ENCODE measurements around the gene PNPLA2.

Gene PNPLA2

DNA sequence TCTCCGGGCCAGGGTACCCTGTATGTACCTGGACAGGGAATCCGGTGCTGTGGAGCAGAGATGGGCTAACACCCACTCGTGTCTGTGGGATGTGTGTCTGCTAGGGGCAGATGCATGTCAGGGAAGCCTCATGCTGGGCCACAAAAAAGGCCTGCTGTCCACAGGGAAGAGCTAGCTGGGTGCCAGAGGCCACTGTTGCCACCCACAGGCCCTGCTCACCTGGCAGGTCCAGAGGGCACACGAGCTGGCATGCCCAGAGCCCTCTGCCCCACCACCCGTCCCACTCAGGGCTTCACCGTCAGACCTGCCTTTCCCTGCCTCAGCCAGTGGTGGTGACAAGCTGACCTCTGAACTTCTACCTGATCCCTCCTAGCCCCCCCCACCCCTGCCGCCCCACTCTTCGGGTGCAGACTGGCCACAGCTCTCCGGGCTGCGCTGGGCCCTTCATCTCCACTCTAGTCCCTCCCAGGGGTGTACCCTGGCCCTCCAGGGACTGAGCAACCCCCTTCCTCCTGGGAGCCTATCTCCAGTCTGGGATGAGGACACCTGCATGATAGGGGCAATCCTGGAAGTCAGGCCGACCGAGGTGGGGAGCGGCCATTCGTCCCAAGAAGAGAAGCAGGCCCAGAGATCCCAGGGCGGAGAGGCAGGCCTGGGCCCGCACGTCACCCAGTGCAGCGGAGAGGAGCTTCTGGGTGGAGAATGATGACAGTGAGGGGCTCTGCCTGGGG is 22.0 kb upstream of the PNPLA2 start:
- DNase-seq (ENCODE audit: low read depth, low spot score) = no peak
- H3K27ac ChIP-seq = peak overlapping the region; percentile 70

DNA sequence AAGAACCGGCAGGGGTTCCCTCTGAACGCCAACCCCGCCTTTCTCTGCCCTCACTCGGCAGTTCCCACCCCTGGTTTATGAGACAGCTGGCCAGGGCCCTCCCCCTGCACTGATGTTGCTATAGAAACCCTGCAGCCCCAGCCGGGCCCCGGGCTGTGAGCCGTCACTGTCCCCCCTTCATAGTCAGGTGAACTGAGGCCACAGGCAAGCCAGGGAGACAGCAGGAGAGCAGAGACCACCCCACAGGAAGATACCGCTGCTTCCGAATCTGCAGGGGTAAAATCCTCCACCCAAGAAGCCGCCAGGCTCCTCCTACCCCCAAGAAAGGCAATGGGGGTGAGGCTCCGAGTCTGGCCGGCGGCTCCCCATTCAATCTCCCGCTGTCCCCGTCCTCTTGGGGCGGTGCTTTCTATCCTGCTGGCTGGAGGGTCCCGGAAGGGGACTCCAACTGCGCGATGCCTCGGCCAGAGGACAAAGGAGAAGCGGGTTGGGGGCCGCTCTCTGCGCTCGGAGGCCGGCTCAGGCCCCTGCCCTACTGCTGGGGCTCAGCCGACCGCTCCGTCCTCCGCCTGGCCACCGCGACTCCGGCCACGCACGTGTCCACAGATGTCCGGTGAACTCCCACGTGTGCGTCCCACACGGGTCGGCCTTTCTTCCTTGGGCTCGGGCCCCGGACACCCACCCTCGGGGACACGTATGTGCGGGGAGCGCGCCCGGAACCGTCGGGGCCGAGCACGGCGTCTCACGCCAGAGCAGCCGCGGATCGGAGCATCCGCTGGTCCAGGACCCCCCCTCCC is 21.2 kb upstream of the PNPLA2 start:
- DNase-seq (ENCODE audit: low read depth, low spot score) = no peak
- peak overlapping the region; percentile 70 for H3K27ac ChIP-seq

DNA sequence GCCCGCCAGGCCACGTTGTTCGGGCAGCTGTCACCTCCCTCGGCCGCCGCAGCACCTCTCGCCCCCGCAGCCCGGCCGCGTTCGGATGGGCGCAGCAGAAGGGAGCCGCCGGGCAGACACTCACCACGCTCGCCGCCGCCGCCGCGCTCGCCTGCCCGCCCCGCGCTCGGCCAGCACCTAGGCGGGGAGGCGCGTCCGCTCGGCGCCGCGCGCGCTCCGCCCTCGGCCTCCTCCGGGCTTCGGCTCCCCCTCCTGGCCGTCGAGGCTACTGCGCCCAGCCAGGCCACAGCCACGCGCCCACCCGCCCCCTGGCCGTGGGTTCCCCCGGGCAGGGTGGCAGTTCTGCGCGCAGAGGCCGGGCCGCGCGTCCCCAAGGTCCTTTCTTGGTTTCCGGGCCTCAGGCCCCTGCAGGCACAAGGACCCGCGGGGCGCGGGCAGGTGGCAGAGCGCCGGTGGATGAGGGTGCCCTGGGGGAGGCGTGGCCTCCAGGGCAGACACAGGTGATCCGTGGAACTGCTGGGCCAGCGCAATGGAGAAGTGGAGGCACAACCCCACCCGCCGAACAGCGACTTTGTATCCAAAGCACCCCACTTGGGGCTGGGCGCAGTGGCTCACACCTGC is 20.5 kb upstream of the PNPLA2 start, which contains the start of gene SLC25A22:
TSS of gene SLC25A22 (minus strand) at position 189 of the 621 bp plus-strand sequence. CDS start 3,275 bp downstream, outside the sequence.
- no peak for DNase-seq (ENCODE audit: low read depth, low spot score)
- H3K27ac ChIP-seq = peak within 1 kb of the TSS; percentile 70

DNA sequence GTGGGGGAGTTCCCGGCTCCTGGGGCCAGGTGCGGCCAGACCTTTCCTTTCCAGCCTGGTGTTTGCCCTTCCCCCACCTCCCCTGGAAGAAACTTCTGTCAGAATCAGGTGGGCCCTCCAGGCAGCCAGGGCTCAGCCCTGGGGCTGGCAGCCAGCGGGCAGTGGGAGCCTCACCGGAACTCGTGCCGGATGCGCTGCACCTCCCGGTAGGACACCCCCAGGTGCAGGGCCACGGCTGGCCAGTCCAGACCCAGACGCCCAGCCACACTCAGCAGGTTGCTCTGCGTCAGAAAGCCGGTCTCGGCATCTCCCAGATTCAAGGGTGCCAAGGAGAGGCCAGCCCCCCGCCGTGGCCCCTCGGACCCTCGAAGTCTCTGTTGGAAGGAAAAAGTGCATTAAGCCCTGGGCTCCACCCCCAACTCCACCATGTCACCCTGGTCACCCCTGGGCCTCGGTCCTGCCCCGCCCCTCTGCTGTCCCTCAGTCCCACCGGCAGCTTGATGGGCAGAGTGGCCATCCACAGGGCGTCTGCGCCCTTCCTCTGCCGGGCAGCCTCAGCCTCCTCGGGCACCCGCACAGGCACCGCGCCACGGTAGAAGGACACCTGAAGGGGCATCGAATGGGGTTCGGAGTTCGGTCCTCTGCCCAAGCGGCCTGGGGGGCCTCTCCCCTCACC is 18.9 kb upstream of the PNPLA2 start:
- no peak for DNase-seq (ENCODE audit: low read depth, low spot score)
- no peak overlapping the region for H3K27ac ChIP-seq

DNA sequence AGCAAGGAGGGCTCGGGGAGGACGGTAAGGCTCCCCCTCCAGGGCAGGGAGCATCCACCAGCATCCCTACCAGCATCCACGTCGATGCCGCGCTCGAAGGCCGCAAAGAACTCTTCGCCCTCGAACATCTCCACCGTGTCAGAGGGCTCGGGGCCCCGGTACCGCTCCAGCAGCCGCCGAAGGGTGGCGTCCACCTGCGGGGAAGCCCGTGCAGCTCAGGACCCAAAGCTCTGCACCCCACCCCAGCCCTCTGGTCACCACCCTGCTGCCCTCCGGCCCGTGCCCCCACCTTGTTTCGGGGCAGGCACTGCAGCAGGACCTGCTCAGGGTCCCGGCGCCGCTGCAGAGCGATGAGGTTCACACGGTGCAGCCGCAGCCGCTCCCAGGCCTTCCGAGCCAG is 18.2 kb upstream of the PNPLA2 start:
- DNase-seq (ENCODE audit: low read depth, low spot score) = no peak
- no peak overlapping the region for H3K27ac ChIP-seq

DNA sequence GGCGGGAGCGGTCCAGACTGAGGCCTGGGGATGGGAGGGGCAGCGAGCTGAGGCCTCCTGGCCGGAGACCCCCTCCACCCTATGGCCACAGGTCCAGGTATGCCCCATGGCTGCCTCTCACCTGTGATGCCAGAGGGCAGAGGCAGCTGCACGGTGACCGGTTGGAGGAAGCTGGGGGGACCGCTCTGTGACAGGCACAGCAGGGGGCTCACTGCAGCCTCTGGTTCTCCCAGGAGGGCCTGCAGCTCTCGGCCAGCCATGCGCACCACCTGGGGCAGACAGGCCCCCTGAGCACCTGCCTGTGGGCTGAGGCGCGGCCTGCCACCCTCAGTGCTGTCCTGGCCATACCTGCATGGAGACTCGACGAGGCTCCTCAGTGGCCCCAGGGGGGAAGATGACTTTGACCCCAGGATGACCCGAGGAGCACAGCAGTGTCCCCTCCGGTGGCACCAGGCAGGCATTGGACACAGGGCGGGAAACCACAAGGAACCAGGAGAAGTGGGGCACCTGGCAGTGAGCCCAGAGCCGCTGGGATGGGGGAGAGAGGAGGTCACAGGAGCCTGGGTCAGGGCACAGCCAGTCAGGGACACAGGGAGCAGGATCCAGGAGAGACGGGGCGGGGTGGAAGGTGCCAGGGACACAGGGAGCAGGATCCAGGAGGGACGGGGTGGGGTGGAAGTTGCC is 17.5 kb upstream of the PNPLA2 start:
- no peak for DNase-seq (ENCODE audit: low read depth, low spot score)

DNA sequence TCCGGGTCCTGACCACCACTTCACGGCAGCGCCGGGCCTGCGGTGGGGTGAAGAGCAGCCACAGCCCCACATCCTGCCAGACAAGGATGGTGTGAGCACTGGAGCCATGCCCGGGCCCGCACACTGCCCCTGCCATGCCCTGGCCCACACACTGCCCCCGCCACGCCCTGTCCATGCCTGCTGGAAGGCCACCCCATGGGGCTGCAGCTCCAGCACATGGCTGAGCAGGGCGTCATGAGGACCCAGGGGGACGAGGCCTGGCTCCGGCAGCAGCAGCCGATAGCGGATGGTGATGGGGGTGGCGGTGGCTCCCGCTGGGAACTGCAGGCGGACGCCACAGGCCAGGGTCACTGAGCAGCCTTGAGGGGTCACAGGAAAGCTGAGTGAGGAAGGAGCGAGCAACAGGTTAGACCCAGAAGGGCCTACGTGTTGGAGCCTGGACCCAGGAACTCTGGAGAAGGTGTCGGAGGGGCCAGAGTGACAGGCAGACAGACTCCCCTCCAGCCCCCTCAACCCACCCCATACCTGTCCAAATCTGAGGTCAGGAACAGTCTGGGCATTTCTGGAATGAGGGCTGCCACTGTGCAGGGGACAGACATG is 16.6 kb upstream of the PNPLA2 start:
- no peak for DNase-seq (ENCODE audit: low read depth, low spot score)
- no peak overlapping the region for H3K27ac ChIP-seq

More for the DNA sequence above, 17.5 kb upstream of the PNPLA2 start:
- H3K27ac ChIP-seq = no peak overlapping the region

DNA sequence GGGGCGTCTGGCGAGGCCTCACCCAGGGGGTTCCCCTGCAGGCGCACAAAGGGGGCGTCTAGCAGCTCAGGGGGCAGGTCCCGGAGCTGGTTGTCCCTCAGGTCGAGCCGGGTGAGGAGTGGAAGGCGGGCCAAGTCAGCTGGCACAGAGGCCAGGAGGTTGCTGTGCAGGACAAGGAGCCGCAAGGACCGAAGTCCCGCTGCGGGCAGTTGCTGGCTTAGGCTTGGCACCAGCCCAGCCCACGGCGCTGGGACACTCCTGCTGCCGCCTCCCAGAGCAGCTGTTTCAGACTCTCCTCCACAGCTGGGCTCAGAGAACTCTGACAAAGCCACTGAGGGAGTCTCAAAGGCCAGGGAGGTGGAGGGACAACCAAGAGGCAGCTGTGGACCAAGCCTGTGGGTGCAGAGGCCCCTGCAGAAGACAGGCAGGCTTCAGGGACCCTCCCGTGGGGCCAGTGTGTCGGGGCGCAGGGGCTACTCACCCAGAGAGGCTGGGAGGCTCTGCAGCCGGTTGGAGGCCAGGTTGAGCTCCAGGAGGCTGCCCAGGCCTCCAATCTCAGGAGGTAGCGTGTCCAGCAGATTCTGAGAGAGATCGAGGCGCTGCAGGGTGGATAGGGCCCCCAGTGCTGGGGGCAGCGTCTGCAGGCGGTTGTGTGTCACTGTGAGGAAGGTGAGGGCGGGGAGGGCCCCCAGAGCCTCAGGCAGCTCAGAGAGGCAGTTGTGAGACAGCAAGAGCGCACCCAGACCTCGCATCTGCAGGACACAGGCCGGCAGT is 15.8 kb upstream of the PNPLA2 start:
- DNase-seq (ENCODE audit: low read depth, low spot score) = no peak
- no peak overlapping the region for H3K27ac ChIP-seq

DNA sequence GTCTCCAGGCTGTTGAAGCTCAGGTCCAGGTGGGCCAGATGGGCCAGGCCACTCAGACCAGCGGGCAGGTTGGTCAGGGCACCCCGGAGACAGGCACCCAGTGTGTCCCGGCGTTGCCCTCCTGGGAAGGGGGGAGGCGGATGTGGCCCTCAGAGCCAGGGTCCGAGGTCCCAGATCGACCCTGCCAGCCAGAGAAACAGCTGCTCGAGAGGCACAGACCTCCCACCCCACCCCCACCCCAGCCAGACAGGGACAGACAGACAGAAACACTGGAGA is 15.3 kb upstream of the PNPLA2 start:
- H3K27ac ChIP-seq = no peak overlapping the region
- DNase-seq (ENCODE audit: low read depth, low spot score) = no peak

DNA sequence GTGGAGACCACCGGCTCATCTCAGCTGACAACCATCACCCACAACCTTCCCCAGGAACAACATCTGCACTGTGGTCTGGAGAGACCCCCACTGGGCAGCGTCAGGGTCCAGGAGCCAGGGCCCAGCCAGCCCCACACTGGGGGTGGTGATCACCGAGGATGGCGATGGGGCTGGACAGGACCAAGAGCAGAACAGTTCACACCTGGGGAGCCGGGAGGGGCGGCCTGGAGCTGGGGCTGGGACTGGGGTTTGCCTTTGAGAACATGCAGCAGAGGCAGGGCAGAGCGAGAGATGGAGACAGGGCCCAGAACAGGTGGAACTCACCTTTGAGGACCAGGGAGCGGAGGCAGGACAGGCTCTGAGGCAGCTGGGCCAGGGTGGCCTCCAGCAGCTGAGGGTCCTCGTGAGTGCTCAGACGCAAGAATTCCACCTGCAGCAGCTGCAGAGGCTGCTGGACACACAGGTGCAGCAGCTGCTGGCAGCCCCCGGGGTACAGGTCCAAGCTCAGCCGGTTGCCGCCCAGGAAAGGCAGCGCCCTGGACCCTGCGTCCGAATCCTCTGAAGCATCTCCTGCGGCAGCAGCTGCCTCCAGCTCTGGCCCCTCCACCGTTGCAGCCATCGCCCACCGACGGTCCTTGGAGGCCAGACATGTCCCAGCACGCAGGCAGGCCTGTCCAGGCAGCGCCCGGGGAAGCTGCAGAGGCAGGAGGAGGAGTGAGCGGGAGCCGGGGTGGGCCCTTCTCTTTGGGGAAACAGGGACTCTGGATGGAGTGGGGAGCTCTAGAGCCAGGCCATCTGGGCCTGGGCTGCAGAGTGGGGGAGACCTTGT is 14.7 kb upstream of the PNPLA2 start:
- H3K27ac ChIP-seq = no peak overlapping the region
- no peak for DNase-seq (ENCODE audit: low read depth, low spot score)

DNA sequence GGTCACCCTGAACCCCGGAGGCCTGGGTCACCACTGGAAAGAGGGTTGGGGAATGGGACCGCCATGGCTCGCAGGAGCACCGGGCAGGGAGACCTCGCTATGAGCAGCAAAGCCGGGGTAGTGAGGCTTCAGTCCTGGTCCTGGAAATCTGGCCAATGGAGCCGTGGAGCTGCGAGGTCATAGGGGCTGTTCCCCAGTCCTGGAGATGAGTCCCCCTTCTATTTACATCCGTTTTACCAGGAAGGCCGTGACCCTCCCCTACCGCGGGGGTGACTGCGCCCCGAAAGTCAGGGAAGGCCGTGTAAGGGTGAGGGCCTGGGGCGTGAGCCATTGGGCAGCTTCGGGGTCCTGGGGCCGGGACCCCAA is 14.1 kb upstream of the PNPLA2 start:
- DNase-seq (ENCODE audit: low read depth, low spot score) = no peak
- H3K27ac ChIP-seq = peak overlapping the region; percentile 47

DNA sequence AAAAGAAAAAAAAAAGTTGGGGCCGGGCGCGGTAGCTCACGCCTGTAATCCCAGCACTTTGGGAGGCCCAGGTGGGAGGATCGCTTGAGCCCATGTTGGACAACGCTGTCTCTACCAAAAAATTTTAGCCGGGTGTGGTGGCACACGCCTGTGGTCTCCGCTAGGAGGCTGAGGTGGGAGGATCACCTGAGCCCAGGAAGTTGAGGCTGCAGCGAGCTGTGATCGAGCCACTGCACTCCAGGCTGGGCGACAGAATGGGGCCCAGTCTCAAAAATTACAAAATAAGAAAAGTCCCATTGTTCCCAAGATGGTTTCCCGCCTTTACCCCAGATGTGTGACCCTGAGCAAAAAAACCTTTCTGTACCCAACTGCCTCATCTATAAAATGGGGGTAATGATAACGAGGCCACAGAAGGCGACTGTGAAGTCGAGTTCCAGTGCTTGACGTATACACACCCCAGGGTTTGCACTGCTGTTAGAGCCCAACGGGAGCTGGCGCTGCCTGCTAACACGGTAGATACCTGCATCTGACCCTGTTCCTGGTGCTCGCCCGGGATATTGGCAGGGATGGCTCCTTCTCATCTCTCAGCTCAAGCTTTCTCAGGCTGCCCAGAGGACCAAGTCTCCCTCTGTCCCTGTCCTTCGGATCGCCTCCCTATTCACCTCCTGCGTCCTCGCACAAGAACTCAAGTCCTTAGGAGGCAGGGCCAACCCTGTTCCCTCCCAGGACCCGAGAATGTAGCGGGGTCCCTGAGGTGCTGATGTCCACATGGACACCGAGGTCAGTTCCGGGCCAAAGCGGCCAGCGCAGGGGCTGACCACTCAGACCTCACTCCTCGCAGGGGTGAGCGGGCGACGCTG is 10.1 kb upstream of the PNPLA2 start:
- H3K27ac ChIP-seq = peak overlapping the region; percentile 92
- DNase-seq (ENCODE audit: low read depth, low spot score) = no peak

DNA sequence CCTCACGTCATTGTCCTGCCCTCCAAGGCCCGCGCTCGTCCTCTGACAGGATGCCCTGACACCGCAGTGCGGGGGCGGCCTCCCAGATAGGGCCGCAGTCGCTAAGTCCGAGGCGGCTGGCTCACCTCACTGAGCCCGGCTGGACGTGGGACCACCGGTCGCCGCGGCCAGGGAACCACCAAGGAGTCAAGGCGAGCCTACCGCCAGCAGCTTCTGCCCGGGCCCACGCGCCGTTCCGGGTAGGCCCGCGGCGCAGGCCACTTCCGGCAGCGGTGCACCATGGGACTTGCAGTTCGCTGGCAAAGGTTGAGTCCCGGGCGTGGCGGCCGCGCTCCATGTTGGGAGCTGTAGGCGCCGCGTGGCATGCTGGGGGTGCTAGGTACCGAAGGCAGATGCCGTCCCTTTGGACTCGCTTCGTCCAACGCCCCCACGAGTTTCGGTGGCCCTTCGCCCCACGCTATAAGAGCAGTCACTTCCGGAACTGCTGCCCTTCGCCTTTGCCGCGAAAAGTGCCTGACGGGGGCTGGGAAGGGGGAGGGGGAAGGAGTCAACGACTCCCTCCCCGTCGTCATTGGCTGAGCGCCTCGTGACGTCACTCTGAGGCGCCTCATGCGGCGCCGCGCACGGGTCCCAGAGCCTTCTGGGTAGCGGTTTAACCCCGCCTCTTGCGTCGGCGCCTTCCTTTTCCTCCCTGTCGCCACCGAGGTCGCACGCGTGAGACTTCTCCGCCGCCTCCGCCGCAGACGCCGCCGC is 9.3 kb upstream of the PNPLA2 start, which contains the start of gene RPLP2:
TSS of gene RPLP2 (plus strand) at position 681 of the 753 bp plus-strand sequence. CDS start 268 bp downstream, outside the sequence.
- peak within 1 kb of the TSS; percentile 92 for H3K27ac ChIP-seq
- peak; percentile 85 for DNase-seq (ENCODE audit: low read depth, low spot score)

DNA sequence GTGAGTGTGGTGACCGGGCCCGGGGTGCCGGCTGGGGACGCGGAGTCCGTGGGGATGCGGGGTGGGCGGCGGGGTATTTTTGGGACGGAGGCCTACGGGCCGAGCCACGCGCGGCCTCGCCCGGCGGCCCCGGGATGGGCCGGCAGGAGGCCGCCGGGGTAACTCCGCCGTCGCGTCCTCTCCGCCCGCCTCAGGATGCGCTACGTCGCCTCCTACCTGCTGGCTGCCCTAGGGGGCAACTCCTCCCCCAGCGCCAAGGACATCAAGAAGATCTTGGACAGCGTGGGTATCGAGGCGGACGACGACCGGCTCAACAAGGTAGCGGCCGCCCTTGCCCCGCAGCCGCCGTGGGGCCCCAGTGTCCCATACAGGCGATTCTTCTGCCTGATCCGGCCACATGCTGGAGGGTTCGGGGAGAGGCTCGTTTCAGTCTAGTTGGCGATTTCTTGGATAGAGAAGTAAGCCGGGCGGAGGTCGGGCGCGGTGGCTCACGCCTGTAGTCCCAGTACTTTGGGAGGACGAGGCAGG is 8.6 kb upstream of the PNPLA2 start:
- peak overlapping the region; percentile 92 for H3K27ac ChIP-seq
- DNase-seq (ENCODE audit: low read depth, low spot score) = no peak

DNA sequence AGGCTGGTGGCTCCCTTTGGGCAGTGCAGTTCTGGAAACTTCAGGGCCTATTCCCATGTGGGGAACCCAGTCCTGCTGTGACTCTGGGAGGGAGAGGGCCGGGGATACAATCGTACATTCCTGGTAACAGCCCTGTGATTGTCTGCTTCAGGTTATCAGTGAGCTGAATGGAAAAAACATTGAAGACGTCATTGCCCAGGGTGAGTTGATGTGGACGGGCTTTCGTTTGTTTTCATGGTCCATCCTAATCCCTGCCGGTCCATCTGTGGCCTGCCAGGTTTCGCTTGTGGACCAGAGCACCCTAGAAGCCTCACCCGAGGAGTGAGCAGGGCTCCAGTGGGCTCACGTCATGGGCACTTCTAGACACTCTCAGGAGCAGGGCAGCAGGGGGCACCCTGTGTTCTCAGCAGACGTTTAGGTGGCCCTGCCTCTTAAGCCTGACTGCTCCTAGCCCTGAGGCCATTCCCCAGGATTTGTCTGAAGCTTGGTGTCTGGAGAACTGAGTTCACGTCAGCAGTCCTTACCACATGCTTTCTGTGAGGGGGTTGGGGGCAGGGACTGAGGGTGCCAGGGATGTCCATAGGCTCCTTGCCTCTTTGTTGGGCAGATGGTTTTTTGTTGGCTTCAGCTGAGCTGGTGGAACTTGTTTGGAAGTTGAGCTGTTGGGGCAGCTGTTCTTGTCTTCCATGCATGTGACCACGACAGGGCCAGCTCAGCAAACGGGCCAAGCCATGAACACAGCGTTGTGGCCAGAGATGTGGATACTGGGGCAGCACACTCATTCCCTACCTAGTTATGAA is 7.1 kb upstream of the PNPLA2 start:
- DNase-seq (ENCODE audit: low read depth, low spot score) = no peak
- H3K27ac ChIP-seq = peak overlapping the region; percentile 92

DNA sequence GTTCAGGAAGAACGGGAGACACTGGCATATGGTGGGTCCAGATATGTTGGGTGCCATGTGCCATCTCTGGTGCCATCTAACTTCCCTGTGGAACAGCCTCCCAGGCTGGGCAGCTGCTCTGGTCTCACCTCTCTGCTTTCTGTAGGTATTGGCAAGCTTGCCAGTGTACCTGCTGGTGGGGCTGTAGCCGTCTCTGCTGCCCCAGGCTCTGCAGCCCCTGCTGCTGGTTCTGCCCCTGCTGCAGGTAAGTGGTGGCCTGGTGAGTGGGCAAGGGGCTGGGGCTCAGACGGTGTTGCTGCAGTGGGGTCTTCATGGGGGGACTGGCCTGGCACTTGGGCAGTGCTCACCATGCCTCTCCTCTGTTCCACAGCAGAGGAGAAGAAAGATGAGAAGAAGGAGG is 6.3 kb upstream of the PNPLA2 start:
- DNase-seq (ENCODE audit: low read depth, low spot score) = no peak
- peak overlapping the region; percentile 92 for H3K27ac ChIP-seq

Measured in epithelial cell of prostate (primary cell).